VCaP (cell line): ENCODE data around the gene PYGM.

Source experiments
- H3K27ac ChIP-seq: fragments of 450-650 bp; 2 replicates; pipeline ENCODE4 v1.5.1; 2017
- CTCF ChIP-seq: fragments of 450-650 bp; conservative IDR thresholded peaks from 2 replicates; pipeline ENCODE4 v1.5.1; 2017; ENCODE audit warnings: mild to moderate bottlenecking, moderate library complexity

The PYGM gene

DNA sequence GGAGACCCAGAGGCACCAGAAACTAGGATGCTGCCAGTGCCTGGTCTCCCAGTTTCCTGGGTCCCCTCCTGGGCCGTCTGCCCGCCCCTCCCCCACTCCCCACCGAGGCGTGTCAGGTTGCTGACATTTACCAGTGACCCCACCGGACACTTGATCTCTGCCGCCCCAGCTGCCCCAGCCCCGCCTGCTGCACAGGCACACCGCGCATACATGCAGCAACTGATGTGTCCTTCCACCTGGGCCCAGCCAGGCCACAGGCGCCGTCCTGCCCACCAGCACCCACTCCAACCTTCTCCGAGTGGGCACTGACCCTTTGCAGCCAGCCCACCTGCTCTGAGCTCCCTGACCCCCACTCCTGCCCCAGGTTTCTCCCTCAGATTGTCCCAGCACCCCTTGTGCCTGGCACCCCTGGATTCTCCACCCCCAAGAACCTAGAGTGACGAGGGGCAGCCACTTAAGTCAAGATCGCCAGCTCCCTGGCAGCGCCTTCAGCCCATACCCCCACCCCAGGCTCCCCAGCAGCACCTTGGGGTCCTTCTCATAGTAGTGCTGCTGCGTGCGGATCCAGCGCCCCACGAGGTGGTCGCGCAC lies 548 bp downstream of the PYGM start:
- TF ChIP-seq CTCF, result no peak
- peak overlapping the region; percentile 36; the same call in 1 of the 2 replicates for H3K27ac ChIP-seq

GRCh38 chr11:64758330-64759079 lies 1.3 kb downstream of the PYGM start:
- TF ChIP-seq CTCF, result no peak
- no peak overlapping the region for H3K27ac ChIP-seq

DNA sequence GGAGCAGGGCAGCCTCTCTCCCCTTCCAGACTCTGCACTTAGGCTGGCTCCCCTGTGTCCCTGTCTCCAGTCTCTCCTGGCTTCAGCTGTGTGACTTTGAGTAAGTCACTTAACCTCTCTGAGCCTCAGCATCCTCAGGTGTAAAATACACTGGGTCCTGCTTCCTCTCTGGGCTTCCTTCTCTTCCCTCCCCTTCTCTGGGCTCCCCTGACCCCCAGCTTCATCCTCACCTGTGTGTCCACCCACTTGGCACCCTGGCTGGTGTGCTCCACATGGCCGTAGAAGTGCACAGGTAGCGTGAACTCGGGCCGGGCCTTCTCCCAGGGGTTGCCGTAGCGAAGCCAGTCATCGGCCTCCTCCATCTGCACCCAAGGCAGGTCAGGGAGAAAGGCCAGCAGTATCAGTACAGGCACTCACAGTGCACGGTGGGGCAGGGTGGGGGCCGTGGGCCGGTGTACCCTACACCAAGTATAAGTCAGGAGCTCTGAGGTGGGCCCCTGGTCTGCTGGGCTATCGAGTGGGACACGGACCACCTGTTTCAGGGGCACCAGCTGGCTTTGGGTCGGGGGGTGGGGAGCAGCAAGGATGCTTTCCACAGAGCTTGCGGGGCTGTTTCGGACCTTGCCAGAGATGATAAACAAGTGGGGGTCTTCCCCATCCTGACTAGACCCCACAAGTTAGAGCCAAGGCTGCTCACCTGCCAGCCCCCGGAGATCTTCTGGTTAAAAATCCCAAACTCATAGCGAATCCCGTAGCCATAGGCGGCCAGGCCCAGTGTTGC lies 2.0 kb downstream of the PYGM start:
- no peak for TF ChIP-seq CTCF
- no peak overlapping the region for H3K27ac ChIP-seq

DNA sequence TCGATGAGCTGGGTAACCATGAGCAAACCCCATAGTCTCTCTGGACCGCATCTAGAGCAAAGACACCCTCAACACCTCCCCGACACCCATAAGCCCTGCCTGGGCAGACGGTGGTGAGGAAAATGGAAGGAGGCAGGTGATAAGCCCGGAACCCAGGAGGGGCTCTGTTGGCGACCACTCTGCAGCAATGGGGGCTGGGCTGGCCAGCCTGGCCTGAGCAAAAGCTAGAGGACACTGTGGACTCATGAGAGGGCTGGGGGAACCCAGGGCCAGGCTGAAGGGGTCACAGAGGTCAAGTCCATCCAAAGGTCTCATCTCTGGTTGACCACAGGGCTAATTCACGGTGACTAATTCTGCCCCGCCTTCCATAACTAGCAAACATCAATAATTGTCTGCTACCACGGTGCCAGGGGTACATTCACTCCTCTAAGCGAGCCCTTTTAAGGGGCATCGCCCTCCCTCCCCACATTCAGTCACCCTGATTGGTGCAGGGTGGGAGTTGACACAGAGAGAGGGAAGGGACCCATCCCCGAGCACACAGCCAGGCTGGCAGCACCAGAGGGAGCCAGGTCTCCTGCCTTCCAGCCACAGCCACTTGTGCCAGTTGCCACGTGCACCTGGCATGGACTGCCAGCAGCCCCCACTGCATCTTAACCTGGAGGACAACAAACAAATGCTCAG lies 4.0 kb downstream of the PYGM start:
- TF ChIP-seq CTCF, result no peak
- no peak overlapping the region for H3K27ac ChIP-seq

DNA sequence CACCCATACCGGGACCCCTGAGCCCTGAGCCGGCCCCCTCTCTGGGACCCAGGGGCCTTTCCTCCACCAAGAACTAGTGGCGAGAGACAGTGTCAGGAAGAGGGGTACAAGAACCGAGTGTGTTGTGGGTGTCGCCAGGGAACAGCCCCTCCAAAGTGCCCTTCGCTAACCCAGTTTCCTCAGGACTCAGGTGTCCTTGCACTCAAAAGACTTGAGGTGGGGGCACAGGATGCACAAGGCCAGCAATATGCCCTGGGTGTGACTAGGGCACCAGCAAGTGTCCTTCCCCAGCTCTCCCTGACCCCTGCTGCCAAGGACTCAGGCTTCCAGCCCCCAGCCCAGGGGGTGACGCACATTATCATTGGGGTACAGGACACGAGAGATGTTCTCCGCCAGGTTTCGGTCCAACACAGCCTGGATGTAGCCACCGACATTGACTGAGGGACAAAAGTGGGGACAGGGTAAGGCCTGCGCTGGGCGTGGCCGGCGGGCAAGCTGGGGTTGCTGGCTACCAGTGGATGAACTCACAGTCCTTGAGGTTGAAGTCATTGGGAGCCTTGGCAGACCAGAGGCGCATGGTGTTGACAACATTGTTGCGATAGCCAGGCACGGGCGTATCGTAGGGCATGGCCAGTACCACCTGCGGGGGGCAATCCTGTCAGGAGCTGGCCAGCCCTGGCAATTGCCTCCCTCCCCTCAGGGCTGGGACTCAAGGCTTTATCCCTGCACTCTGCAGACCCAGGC lies 4.7 kb downstream of the PYGM start:
- TF ChIP-seq CTCF, result no peak
- no peak overlapping the region for H3K27ac ChIP-seq

GRCh38 chr11:64754124-64754918 lies 5.5 kb downstream of the PYGM start:
- no peak overlapping the region for H3K27ac ChIP-seq
- TF ChIP-seq CTCF, result no peak
